Erythroblast (primary cell): ENCODE data around the gene MOGAT2.

Experiments
- DNase-seq, 2 experiments: peaks; one replicate each; lab custom pipeline; 2025; lab: John Stamatoyannopoulos, UW
- GATA1 ChIP-seq: IDR thresholded peaks from 2 replicates; pipeline ENCODE4 v1.6.1; 2011; ENCODE audit warnings: low read depth, mild to moderate bottlenecking, control low read depth, low read length, moderate library complexity
- POLR2A ChIP-seq: IDR thresholded peaks from 2 replicates; pipeline ENCODE4 v1.6.1; 2011; ENCODE audit warnings: mild to moderate bottlenecking, low read length

The MOGAT2 gene

DNA sequence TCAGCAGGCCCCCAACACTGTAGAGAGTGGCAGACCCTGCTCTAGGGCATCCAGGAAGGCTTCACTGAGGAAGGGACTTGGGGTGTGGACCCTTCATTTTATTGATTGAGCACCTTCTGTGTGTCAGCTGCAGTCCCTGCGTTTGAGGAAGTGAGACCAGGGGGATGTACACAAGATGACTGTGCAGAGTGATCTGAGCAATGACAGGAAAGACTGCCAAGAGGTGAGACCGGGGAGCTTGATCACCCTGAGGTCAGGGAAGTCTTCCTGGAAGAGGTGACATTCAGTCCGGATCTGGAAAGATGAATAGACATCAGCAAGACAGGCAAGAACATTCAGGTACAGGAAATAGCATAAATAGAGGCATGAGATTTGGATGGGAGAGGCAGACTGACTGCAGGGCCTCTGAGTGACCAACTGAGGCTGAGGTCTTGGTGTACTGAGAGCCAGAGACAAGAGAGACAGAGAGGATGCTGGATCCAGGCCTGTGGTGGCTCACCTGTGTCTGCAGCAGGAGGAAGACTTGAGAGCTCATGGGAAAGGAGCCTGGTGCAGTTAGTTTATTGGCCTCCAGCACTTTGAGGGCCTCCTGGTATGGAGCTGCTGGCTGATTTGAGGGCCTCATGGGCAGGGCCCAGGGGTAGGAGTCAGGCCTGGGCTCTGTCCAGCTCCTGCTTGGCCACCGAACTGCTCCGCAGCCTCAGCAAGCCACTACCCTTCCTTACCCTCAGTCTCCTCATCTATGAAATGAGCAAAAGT, 56.1 kb downstream of the MOGAT2 start:
- no peak for TF ChIP-seq POLR2A
- TF ChIP-seq GATA1: no peak
- peak in 1 of 2 experiments; percentile 24 for DNase-seq

DNA sequence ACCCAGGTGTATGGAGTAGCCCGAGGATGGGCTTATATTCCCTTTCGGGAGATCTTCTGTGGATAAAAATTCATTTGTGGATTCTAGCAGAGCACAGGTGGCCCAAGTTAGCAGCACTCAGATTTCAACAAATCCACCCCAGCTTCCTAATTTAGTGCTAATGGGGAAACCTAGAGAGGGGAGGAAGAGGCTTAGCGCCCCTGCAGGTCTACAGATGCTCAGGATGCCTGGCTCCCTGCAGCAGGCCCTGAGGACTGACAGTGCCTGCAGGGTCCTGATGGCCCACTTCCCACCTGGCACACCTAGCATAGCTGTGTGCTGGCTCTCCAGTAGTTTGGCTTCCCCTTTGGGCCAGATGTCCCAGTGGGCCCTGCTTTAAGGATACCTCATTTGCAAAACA, 57.4 kb downstream of the MOGAT2 start:
- no peak for DNase-seq
- TF ChIP-seq POLR2A (no peak), GATA1 (no peak)

DNA sequence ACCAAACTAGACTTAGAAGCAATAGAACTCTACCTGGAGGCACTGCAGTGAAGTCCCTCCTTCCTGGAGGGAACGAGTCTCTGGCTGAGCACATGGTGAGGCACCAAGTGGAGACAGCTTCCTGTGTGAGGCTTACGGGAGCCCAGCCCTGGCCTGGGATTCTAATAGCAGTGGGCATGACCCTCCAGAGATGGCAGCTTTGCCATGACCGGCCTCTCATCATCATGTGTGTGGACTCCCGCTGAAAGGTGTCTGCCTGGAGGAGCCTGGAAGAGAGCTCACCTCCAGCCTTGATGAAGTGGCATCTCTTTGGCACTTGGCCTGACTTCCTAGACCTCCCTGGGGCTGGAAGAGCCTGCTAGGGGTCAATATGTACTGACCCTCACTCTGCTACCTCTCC, 58.9 kb downstream of the MOGAT2 start:
- DNase-seq: no peak
- no peak for TF ChIP-seq POLR2A
- TF ChIP-seq GATA1: no peak

DNA sequence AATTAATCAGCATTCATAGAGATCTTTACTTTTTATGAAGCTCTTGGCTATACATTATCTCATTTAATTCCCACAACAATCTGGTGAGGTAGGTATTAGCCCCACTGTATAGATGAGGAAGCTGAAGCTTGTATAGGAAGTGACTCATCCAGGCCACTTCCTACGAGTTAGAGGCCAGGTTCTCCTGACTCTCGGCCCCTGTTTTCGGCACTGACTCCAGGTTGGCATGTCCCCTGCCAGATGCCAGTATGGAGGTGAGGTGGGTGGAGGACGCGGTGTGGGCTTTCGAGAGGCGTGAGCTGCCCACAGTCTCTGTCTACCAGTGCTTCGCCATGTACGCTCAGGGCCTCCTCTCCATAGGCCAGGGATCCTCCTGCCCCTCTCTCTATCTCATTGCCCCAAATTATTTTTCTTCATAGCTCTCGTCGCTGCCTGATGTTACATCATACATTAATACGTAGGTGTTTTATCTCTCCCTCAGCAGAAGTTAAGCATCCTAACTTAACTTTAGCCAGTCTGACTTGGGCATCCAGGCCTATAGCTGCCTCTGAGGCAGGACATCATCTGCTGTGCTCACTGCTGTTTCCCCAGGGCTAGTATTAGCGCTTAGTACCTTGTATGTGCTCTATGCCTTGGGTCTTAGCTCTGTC, 59.9 kb downstream of the MOGAT2 start:
- TF ChIP-seq POLR2A (no peak), GATA1 (no peak)
- DNase-seq: no peak

GRCh38 chr11:75778962-75779361, 61.3 kb downstream of the MOGAT2 start:
- DNase-seq: no peak

GRCh38 chr11:75779960-75780359, 62.3 kb downstream of the MOGAT2 start:
- no peak for TF ChIP-seq POLR2A
- TF ChIP-seq GATA1: no peak
- DNase-seq: peak; percentile 22 to 29

More at GRCh38 chr11:75778962-75779361, 61.3 kb downstream of the MOGAT2 start:
- TF ChIP-seq GATA1: no peak
- TF ChIP-seq POLR2A: no peak

GRCh38 chr11:75780888-75781287, 63.2 kb downstream of the MOGAT2 start:
- DNase-seq: no peak
- no peak for TF ChIP-seq POLR2A

GRCh38 chr11:75781296-75781695, 63.7 kb downstream of the MOGAT2 start:
- DNase-seq: no peak
- no peak for TF ChIP-seq POLR2A

DNA sequence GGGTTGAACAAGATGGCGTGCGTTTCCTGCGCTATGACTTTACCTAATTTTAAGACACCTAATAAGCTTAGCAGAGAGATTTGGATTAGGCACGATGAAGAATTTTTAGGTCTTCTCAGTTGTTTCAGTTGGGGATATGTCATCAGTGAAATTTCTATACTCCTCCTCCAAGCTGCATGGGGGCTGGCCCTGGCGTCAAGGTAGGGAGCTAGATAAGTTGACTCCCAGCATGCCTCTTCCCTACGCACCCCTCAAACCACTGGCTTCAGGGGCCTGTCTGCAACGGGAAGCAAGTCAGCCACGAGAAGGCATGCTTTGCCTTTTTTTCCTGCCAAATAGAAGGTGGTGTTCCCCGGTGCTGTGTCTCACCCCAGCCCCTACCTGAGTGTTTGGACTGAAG, 64.2 kb downstream of the MOGAT2 start:
- no peak for TF ChIP-seq GATA1
- TF ChIP-seq POLR2A: no peak
- DNase-seq: no peak
